Measurements from ENCODE around the gene CDK19. TPM values are rescaled to one million over a fixed set of nuclear protein-coding genes. Genes with fewer than 3 reads are reported as not detected.

The CDK19 gene
- total RNA-seq, 1 experiment from 2014 or later, result 7.0 TPM

- H3K79me1 ChIP-seq (ENCODE audit: insufficient read depth, low read depth, low read length, poor library complexity, severe bottlenecking), result no peaks in the 10 kb centered on the region
- no peak overlapping the region for H3K56ac ChIP-seq (ENCODE audit: insufficient read length, low read depth, low read length)
- H3K23me2 ChIP-seq (ENCODE audit: insufficient read length, low read depth, low read length, poor library complexity, severe bottlenecking), result no peaks in the 10 kb centered on the region
- H3K9me3 Mint-ChIP-seq, result peaks cover 0 to 3% of the 10 kb centered on the region in 2 experiments; a peak in 1 of 5 replicates
- no peaks in the 10 kb centered on the region for H3K27me3 ChIP-seq (ENCODE audit: insufficient read depth, low read length)
- H2BK5ac ChIP-seq (ENCODE audit: insufficient read length, low read length), result no peak overlapping the region
- H3K4me2 ChIP-seq (ENCODE audit: insufficient read depth, insufficient read length, low read length), result no peak overlapping the region
- H3K14ac ChIP-seq (ENCODE audit: insufficient read depth, low read length), result no peak overlapping the region
- no peaks in the 10 kb centered on the region for H4K20me1 ChIP-seq (ENCODE audit: control insufficient read depth, insufficient read depth, insufficient read length)
- no peaks in the 10 kb centered on the region for H3K79me2 ChIP-seq (ENCODE audit: insufficient read depth, low read length)
- H2AK5ac ChIP-seq (ENCODE audit: insufficient read length, low read length), result no peak overlapping the region
- no peak for DNase-seq
- H3K9ac ChIP-seq (ENCODE audit: extremely low read depth, insufficient read length, low read length), result no peak overlapping the region
- no peak overlapping the region for H2BK20ac ChIP-seq (ENCODE audit: low read depth, low read length, poor library complexity, severe bottlenecking)
- H3K4ac ChIP-seq (ENCODE audit: low read depth, low read length), result no peak overlapping the region
- no peaks in the 10 kb centered on the region for H3K4me1 ChIP-seq (ENCODE audit: insufficient read depth, low read length)
- peaks cover 8% of the 10 kb centered on the region in 2 experiments for H3K4me1 Mint-ChIP-seq
- H4K5ac ChIP-seq (ENCODE audit: insufficient read length, low read depth, low read length), result no peak overlapping the region
- no peak overlapping the region for H3K27ac Mint-ChIP-seq
- no peak overlapping the region for H3K23ac ChIP-seq (ENCODE audit: insufficient read length, low read depth, low read length)
- no peak overlapping the region for H2BK15ac ChIP-seq (ENCODE audit: low read depth, low read length)
- no peak overlapping the region for H2AFZ ChIP-seq (ENCODE audit: low read length)
- H3K27ac ChIP-seq (ENCODE audit: insufficient read length, low read depth, low read length), result no peak overlapping the region
- no peak for TF ChIP-seq CTCF (conservative IDR thresholded peaks at IDR 0.05)
- no peak overlapping the region for H3T11ph ChIP-seq (ENCODE audit: low read length)
- H3K18ac ChIP-seq (ENCODE audit: insufficient read length, low read depth, low read length), result no peak overlapping the region
- no peak overlapping the region for H2BK12ac ChIP-seq (ENCODE audit: insufficient read length, low read depth, low read length)
- WGBS (ENCODE audit: extremely low coverage, insufficient read length, low lambda C conversion rate), result no CpG with 5 or more reads among the region's 6 CpGs
- peaks cover 1% of the 10 kb centered on the region for H3K27me3 Mint-ChIP-seq (ENCODE audit: low read depth)
- no peak overlapping the region for H3K4me3 Mint-ChIP-seq
- H2BK120ac ChIP-seq (ENCODE audit: low read depth, low read length, poor library complexity, severe bottlenecking), result no peak overlapping the region
- H4K91ac ChIP-seq (ENCODE audit: insufficient read length, low read depth, low read length), result no peak overlapping the region
- no peaks in the 10 kb centered on the region; a peak in 1 of 7 replicates for H3K36me3 Mint-ChIP-seq (ENCODE audit: insufficient read depth in 1 of 3, low read depth in 3 of 3)
- no peaks in the 10 kb centered on the region for H3K9me3 ChIP-seq (ENCODE audit: control insufficient read depth, low read depth, low read length)
- no peak overlapping the region for H4K8ac ChIP-seq (replicated peaks; ENCODE audit: insufficient read length, low read depth, low read length)
These were observed 250.4 kb downstream of the CDK19 start for GRCh38 chr6:110564703-110565421.

All from H9 (cell line).